H1 (cell line): ENCODE data around the gene PDCL3. TPM values are rescaled to one million over a fixed set of nuclear protein-coding genes. Genes with fewer than 3 reads are reported as not detected.

Experiments
- CTCF ChIA-PET: fragments of 300-600 bp; sonication (Branson Sonifier 250); formaldehyde crosslinking; loops from one replicate; lab custom pipeline; 2021; ENCODE audit not compliant: partially characterized antibody; lab: Charles Lee
- POLR2A ChIA-PET: fragments of 300-600 bp; sonication (Branson Sonifier 250); formaldehyde crosslinking; loops from one replicate; lab custom pipeline; 2021; ENCODE audit warnings: inconsistent platforms; ENCODE audit not compliant: partially characterized antibody; lab: Charles Lee
- DNase-seq, 2 experiments: peaks; one replicate each; pipeline versions ENCODE4 v3.0.0 to v3.0.0-alpha.2; 2010 to 2022; ENCODE audit warnings: low spot score in 2 of 2, low read depth in 1 of 2, mixed read lengths in 1 of 2
- FAIRE-seq: peaks from 2 replicates; lab custom pipeline; 2011; peaks lifted over from hg19 to GRCh38; lab: Jason Lieb, UNC
- H2AFZ ChIP-seq: 2 replicates; pipeline ENCODE4 v1.8.1; 2012; ENCODE audit warnings: low read length, inconsistent platforms
- H2AK5ac ChIP-seq: 2 replicates; pipeline ENCODE4 v1.6.1; 2013; ENCODE audit warnings: low read depth, low read length
- H2BK120ac ChIP-seq: replicated peaks from 2 replicates; pipeline ENCODE3; 2013; ENCODE audit warnings: low read depth, low read length, inconsistent platforms
- H2BK12ac ChIP-seq: 2 replicates; pipeline ENCODE4 v1.6.1; 2013; ENCODE audit warnings: low read depth, low read length
- H2BK15ac ChIP-seq: 2 replicates; pipeline ENCODE4 v1.6.1; 2013; ENCODE audit warnings: low read length
- H2BK20ac ChIP-seq: 2 replicates; pipeline ENCODE4 v1.6.1; 2013; ENCODE audit warnings: low read length
- H2BK5ac ChIP-seq: 2 replicates; pipeline ENCODE4 v1.6.1; 2013; ENCODE audit warnings: low read depth, low read length
- H3K14ac ChIP-seq: 2 replicates; pipeline ENCODE4 v1.6.1; 2013; ENCODE audit warnings: inconsistent platforms; ENCODE audit not compliant: insufficient read length
- H3K18ac ChIP-seq: 2 replicates; pipeline ENCODE4 v1.6.1; 2013; ENCODE audit warnings: low read length; ENCODE audit errors: extremely low read depth
- H3K23ac ChIP-seq: 2 replicates; pipeline ENCODE4 v1.6.1; 2013; ENCODE audit warnings: inconsistent platforms; ENCODE audit not compliant: insufficient read length
- H3K23me2 ChIP-seq: 2 replicates; pipeline ENCODE4 v1.6.1; 2013; ENCODE audit warnings: low read depth, low read length
- H3K27ac ChIP-seq: 2 replicates; pipeline ENCODE4 v1.6.1; 2011; ENCODE audit warnings: low read depth, low read length, inconsistent platforms
- H3K27me3 ChIP-seq, 4 experiments: replicated peaks in 1 of 4; 1 replicate in 1 of 4; 2 replicates in 3 of 4; pipeline versions ENCODE4 v1.6.1 to v1.8.1; 2011 to 2013; ENCODE audit warnings: low read length in 3 of 4, mild to moderate bottlenecking in 3 of 4, inconsistent platforms in 2 of 4, mixed read lengths in 2 of 4, moderate library complexity in 1 of 4; ENCODE audit not compliant: control insufficient read depth in 3 of 4, insufficient read depth in 3 of 4; ENCODE audit errors: extremely low read depth in 1 of 4
- H3K36me3 ChIP-seq, 4 experiments: 2 replicates each; pipeline versions ENCODE4 v1.6.1 to v1.8.1; 2011 to 2013; ENCODE audit warnings: mild to moderate bottlenecking in 4 of 4, low read length in 3 of 4, moderate library complexity in 2 of 4, control low read depth in 1 of 4, inconsistent platforms in 1 of 4; ENCODE audit not compliant: insufficient read depth in 4 of 4, control insufficient read depth in 2 of 4
- H3K4ac ChIP-seq: replicated peaks from 2 replicates; pipeline ENCODE3; 2013; ENCODE audit warnings: low read length, low read depth, mixed read lengths, inconsistent platforms; ENCODE audit not compliant: insufficient read length
- H3K4me1 ChIP-seq, 4 experiments: replicated peaks in 1 of 4; 1 replicate in 1 of 4; 2 replicates in 3 of 4; pipeline versions ENCODE4 v1.6.1 to v1.8.1; 2011 to 2013; ENCODE audit warnings: low read length in 3 of 4, inconsistent platforms in 2 of 4, mixed read lengths in 1 of 4; ENCODE audit not compliant: insufficient read depth in 4 of 4, control insufficient read depth in 3 of 4
- H3K4me2 ChIP-seq, 2 experiments: 2 replicates each; pipeline versions ENCODE4 v1.6.1 to v1.8.1; 2011 to 2013; ENCODE audit warnings: low read depth in 2 of 2, low read length in 2 of 2, control low read depth in 1 of 2, inconsistent platforms in 1 of 2, mild to moderate bottlenecking in 1 of 2; ENCODE audit not compliant: insufficient read depth in 1 of 2
- H3K4me3 ChIP-seq, 4 experiments: fragments of 200-600, 300-600 bp in 1 of 4; sonication (generic), shearing (Covaris generic), sonication (Bioruptor Twin) in 1 of 4; 2 replicates each; pipeline versions ENCODE4 v1.5.1 to v1.8.1; 2011 to 2016; ENCODE audit warnings: low read length in 4 of 4, low read depth in 3 of 4, control low read depth in 2 of 4, inconsistent platforms in 2 of 4, mild to moderate bottlenecking in 2 of 4, mixed read lengths in 1 of 4, moderate library complexity in 1 of 4; ENCODE audit not compliant: insufficient read depth in 2 of 4; ENCODE audit errors: extremely low read depth in 1 of 4
- H3K56ac ChIP-seq: replicated peaks from 2 replicates; pipeline ENCODE3; 2013; ENCODE audit warnings: low read depth, mild to moderate bottlenecking, mixed read lengths, low read length, inconsistent platforms; ENCODE audit not compliant: insufficient read length
- H3K79me1 ChIP-seq: 2 replicates; pipeline ENCODE4 v1.6.1; 2013; ENCODE audit warnings: low read depth, low read length, control low read depth
- H3K79me2 ChIP-seq, 2 experiments: 2 replicates each; pipeline versions ENCODE4 v1.6.1 to v1.8.1; 2012 to 2013; ENCODE audit warnings: low read length in 2 of 2, mild to moderate bottlenecking in 2 of 2, inconsistent platforms in 1 of 2; ENCODE audit not compliant: insufficient read depth in 2 of 2, control insufficient read depth in 1 of 2
- H3K9ac ChIP-seq, 4 experiments: replicated peaks in 1 of 4; 1 replicate in 1 of 4; 2 replicates in 3 of 4; pipeline versions ENCODE4 v1.6.1 to v1.8.1; 2011 to 2013; ENCODE audit warnings: low read depth in 3 of 4, low read length in 3 of 4, control low read depth in 2 of 4, mild to moderate bottlenecking in 2 of 4, moderate library complexity in 2 of 4, inconsistent platforms in 1 of 4; ENCODE audit errors: extremely low read depth in 1 of 4
- H3K9me3 ChIP-seq, 2 experiments: 2 replicates each; pipeline versions ENCODE4 v1.6.1 to v1.8.1; 2012 to 2013; ENCODE audit warnings: mild to moderate bottlenecking in 2 of 2, moderate library complexity in 2 of 2, control low read depth in 1 of 2, inconsistent platforms in 1 of 2, low read depth in 1 of 2, low read length in 1 of 2, mixed read lengths in 1 of 2; ENCODE audit not compliant: insufficient read depth in 2 of 2
- H4K20me1 ChIP-seq, 2 experiments: replicated peaks in 1 of 2; 2 replicates each; pipeline versions ENCODE3 to v1.8.1; 2011 to 2013; ENCODE audit warnings: inconsistent platforms in 2 of 2, low read length in 2 of 2, mild to moderate bottlenecking in 1 of 2; ENCODE audit not compliant: insufficient read depth in 2 of 2, control insufficient read depth in 1 of 2
- H4K5ac ChIP-seq: 2 replicates; pipeline ENCODE4 v1.6.1; 2013; ENCODE audit warnings: low read length, low read depth, mixed read lengths, inconsistent platforms; ENCODE audit not compliant: insufficient read length
- H4K8ac ChIP-seq: 2 replicates; pipeline ENCODE4 v1.8.0; 2013; ENCODE audit warnings: mild to moderate bottlenecking, moderate library complexity, low read length, inconsistent platforms; ENCODE audit not compliant: insufficient read depth; ENCODE audit errors: extremely low read depth
- H4K91ac ChIP-seq: replicated peaks from 2 replicates; pipeline ENCODE3; 2013; ENCODE audit warnings: low read length, mixed read lengths, inconsistent platforms; ENCODE audit not compliant: insufficient read length
- CEBPB ChIP-seq: IDR thresholded peaks from 2 replicates; pipeline ENCODE4 v1.6.1; 2012; ENCODE audit warnings: low read depth, low read length
- EZH2 ChIP-seq: fragments of 200-600 bp; sonication (generic); IDR thresholded peaks from 2 replicates; pipeline ENCODE4 v1.7.1; 2012; ENCODE audit warnings: low read depth, mild to moderate bottlenecking, moderate library complexity, low read length, inconsistent platforms; ENCODE audit not compliant: severe bottlenecking
- JUN ChIP-seq: IDR thresholded peaks from 2 replicates; pipeline ENCODE4 v1.6.1; 2011; ENCODE audit warnings: low read depth, mild to moderate bottlenecking, improper control_type of control experiment, low read length
- POLR2A ChIP-seq, 2 experiments: IDR thresholded peaks; 1 replicate in 1 of 2; 2 replicates in 1 of 2; pipeline ENCODE4 v1.6.1; 2011; ENCODE audit warnings: low read depth in 2 of 2, low read length in 2 of 2, mild to moderate bottlenecking in 2 of 2; ENCODE audit errors: control extremely low read depth in 1 of 2
- WGBS, 2 experiments: shearing (Covaris generic) in 1 of 2; methylation state at CpG; one replicate each; pipeline versions ENCODE4 v1.1.6 to v1.1.7; 2013 to 2015; ENCODE audit warnings: low lambda C conversion rate in 2 of 2, mixed read lengths in 2 of 2, inconsistent platforms in 1 of 2, low coverage in 1 of 2, missing lambda C conversion rate in 1 of 2; ENCODE audit not compliant: insufficient replicate concordance in 2 of 2, insufficient coverage in 1 of 2, insufficient read length in 1 of 2; ENCODE audit errors: extremely low coverage in 1 of 2, missing lambda C conversion rate in 1 of 2; 5-methylcytosine and 5-hydroxymethylcytosine counted together
- polyA plus RNA-seq, 7 experiments: library from polyadenylated mRNA; depleted of rRNA in 3 of 7; stranded (reverse) in 5 of 7; unstranded in 2 of 7; fragments of >200 nt in 5 of 7; fragments of 200-250 nt in 2 of 7; gene quantifications; 1 replicate in 5 of 7; 2 replicates in 1 of 7; 4 replicates in 1 of 7; pipeline versions ENCODE4 v1.2.1 to v1.2.3, GENCODE V29; 2011 to 2013; ENCODE audit warnings: missing spikeins in 2 of 7, mixed read lengths in 2 of 7
- total RNA-seq: library from RNA; stranded (reverse); fragmentation: NEBNext Ultra II Directional; extraction: Animal tissue kit (Norgen Biotek cat#: 25700); gene quantifications from 2 replicates; pipeline ENCODE4 v1.2.1, GENCODE V29; 2021

PDCL3 gene
- total and polyA plus RNA-seq, 2 of the 8 experiments (the other 6 are each of a cell fraction or from before 2014, with no cell fraction given), result 19.8 to 29.4 TPM

GRCh38 chr2:100568989-100569388, 6.2 kb downstream of the PDCL3 start:
- no peak overlapping the region for H3K27ac ChIP-seq
- H3K18ac ChIP-seq, result no peak overlapping the region
- no peaks in the 10 kb centered on the region for H3K23me2 ChIP-seq
- H2BK20ac ChIP-seq, result no peak overlapping the region
- peaks cover 0 to 6% of the 10 kb centered on the region in 2 experiments; a peak in 1 of 4 replicates for H3K79me2 ChIP-seq
- H4K8ac ChIP-seq, result no peak overlapping the region
- DNase-seq (no peak), FAIRE-seq (no peak)
- H4K5ac ChIP-seq, result no peak overlapping the region
- H2AFZ ChIP-seq, result no peak overlapping the region
- H3K27me3 ChIP-seq, result no peaks in the 10 kb centered on the region
- peaks cover 0 to 2% of the 10 kb centered on the region in 2 experiments for H4K20me1 ChIP-seq
- no peaks in the 10 kb centered on the region for H3K79me1 ChIP-seq
- no peak overlapping the region for H2BK12ac ChIP-seq
- no peaks in the 10 kb centered on the region for H3K9me3 ChIP-seq
- POLR2A ChIA-PET, result interaction anchor here (0.9 kb wide), 1 partner anchor 433 kb away, joined by 3 read pairs; the partner anchor contains the start of gene RPL31
- H3K14ac ChIP-seq, result no peak overlapping the region
- no peak overlapping the region for H2BK5ac ChIP-seq
- CTCF ChIA-PET, result interaction anchor here (0.6 to 1.1 kb wide), 2 partner anchors 8 to 28 kb away, joined by 3 read pairs; no protein-coding TSS in a partner anchor
- no peak overlapping the region for H3K23ac ChIP-seq
- 95% methylated on average over 6 of the region's 6 CpGs; no CpG with 5 or more reads in 1 of the 2 experiments for WGBS, 2 experiments
- no peak overlapping the region for H2BK15ac ChIP-seq
- H2BK120ac ChIP-seq, result no peak overlapping the region
- H3K56ac ChIP-seq, result no peak overlapping the region
- H2AK5ac ChIP-seq, result no peak overlapping the region
- no peak overlapping the region for H3K4me2 ChIP-seq
- H3K36me3 ChIP-seq, result peaks cover 2 to 22% (median 13%) of the 10 kb centered on the region in 4 experiments; a peak in 5 of 8 replicates
- TF ChIP-seq JUN, result no peak
- TF ChIP-seq CEBPB, result no peak
- TF ChIP-seq POLR2A (IDR thresholded peaks at IDR 0.05; ENCODE audit: control extremely low read depth in 1 of 2, low read depth in 2 of 2, low read length in 2 of 2), result no peak
- no peak for TF ChIP-seq EZH2
- H3K9ac ChIP-seq, result no peak overlapping the region
- no peaks in the 10 kb centered on the region for H3K4me1 ChIP-seq
- H3K4ac ChIP-seq, result no peak overlapping the region
- H3K4me3 ChIP-seq, result no peak overlapping the region
- no peak overlapping the region for H4K91ac ChIP-seq
